Cardiac fibroblast (primary cell): ENCODE data around the gene TANC1.

Source experiments
- DNase-seq, 2 donors: peaks; one replicate each; pipeline versions ENCODE4 v3.0.0 to v3.0.0-alpha.2; 2010; ENCODE audit warnings: low read depth in 2 of 2
- H3K4me3 ChIP-seq, 2 donors: replicated peaks in 1 of 2; 1 replicate in 1 of 2; 2 replicates in 1 of 2; pipeline ENCODE4 v1.5.1; 2011; ENCODE audit warnings: low read depth in 2 of 2, low read length in 2 of 2, mild to moderate bottlenecking in 2 of 2, moderate library complexity in 1 of 2
- TF ChIP-seq, protein P1 (sequence below): IDR thresholded peaks from one replicate; pipeline ENCODE4 v1.5.1; 2011; ENCODE audit warnings: low read depth, mild to moderate bottlenecking, low read length, inconsistent platforms

The TANC1 gene

DNA sequence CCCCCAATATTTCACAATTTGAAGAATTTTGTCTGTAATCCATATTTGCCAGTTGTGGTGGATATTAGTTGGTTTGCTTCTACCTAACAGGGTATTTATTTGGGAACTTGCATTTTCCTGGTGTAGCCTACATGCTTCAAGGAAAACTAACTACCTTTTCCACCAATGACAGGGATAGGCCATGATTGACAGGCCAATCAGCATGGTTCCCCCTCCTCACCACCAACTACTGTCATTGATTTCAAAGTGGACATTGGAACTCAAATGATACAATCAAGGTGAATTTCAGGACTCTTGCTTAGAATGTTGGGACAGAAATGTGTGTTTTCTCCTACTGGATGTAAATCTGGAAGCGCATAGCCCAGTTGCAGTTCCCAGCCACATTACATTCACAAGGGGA lies 10.1 kb upstream of the TANC1 start:
- no peak for DNase-seq
- TF ChIP-seq, protein P1, sequence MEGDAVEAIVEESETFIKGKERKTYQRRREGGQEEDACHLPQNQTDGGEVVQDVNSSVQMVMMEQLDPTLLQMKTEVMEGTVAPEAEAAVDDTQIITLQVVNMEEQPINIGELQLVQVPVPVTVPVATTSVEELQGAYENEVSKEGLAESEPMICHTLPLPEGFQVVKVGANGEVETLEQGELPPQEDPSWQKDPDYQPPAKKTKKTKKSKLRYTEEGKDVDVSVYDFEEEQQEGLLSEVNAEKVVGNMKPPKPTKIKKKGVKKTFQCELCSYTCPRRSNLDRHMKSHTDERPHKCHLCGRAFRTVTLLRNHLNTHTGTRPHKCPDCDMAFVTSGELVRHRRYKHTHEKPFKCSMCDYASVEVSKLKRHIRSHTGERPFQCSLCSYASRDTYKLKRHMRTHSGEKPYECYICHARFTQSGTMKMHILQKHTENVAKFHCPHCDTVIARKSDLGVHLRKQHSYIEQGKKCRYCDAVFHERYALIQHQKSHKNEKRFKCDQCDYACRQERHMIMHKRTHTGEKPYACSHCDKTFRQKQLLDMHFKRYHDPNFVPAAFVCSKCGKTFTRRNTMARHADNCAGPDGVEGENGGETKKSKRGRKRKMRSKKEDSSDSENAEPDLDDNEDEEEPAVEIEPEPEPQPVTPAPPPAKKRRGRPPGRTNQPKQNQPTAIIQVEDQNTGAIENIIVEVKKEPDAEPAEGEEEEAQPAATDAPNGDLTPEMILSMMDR: no peak
- no peak overlapping the region for H3K4me3 ChIP-seq

- H3K4me3 ChIP-seq: no peak overlapping the region
- TF ChIP-seq, protein P1: no peak
- no peak for DNase-seq
These were observed 8.2 kb upstream of the TANC1 start for GRCh38 chr2:158960193-158960592.

- DNase-seq: no peak
- no peak overlapping the region for H3K4me3 ChIP-seq
- TF ChIP-seq, protein P1: no peak
These were observed 6.4 kb upstream of the TANC1 start for GRCh38 chr2:158962074-158962473.

DNA sequence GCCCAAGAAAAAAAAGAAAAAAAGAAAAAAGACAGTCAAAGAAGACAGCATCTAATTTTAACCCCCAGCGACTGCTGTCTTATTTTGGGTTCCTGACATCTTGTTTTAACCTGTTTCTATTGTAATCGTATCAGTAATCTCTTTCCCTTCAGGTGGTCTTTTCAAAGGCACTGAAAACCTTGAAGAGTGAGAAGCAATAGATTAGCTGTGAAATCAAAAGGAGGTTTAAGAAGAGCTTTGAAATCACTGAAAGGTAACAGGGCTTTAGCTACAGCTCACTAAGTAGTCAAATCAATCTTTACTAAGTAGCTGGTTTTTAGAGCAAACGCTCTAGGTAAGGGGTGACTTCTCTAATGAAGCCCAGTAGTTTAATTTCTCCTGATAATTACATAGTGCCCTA lies 5.4 kb upstream of the TANC1 start:
- no peak overlapping the region for H3K4me3 ChIP-seq
- TF ChIP-seq, protein P1: no peak
- DNase-seq: no peak

GRCh38 chr2:158965107-158965506 lies 3.3 kb upstream of the TANC1 start:
- H3K4me3 ChIP-seq: no peak overlapping the region
- no peak for DNase-seq
- TF ChIP-seq, protein P1: no peak

- no peak overlapping the region for H3K4me3 ChIP-seq
- TF ChIP-seq, protein P1: no peak
- DNase-seq: peak; percentile 31 to 48
These were observed 2.8 kb upstream of the TANC1 start for GRCh38 chr2:158965641-158966040.

GRCh38 chr2:158966312-158966711 lies 2.1 kb upstream of the TANC1 start:
- H3K4me3 ChIP-seq: no peak overlapping the region
- TF ChIP-seq, protein P1: no peak

More at GRCh38 chr2:158966312-158966711, 2.1 kb upstream of the TANC1 start:
- no peak for DNase-seq
